ENCODE data around the gene SMAD6.

The SMAD6 gene

DNA sequence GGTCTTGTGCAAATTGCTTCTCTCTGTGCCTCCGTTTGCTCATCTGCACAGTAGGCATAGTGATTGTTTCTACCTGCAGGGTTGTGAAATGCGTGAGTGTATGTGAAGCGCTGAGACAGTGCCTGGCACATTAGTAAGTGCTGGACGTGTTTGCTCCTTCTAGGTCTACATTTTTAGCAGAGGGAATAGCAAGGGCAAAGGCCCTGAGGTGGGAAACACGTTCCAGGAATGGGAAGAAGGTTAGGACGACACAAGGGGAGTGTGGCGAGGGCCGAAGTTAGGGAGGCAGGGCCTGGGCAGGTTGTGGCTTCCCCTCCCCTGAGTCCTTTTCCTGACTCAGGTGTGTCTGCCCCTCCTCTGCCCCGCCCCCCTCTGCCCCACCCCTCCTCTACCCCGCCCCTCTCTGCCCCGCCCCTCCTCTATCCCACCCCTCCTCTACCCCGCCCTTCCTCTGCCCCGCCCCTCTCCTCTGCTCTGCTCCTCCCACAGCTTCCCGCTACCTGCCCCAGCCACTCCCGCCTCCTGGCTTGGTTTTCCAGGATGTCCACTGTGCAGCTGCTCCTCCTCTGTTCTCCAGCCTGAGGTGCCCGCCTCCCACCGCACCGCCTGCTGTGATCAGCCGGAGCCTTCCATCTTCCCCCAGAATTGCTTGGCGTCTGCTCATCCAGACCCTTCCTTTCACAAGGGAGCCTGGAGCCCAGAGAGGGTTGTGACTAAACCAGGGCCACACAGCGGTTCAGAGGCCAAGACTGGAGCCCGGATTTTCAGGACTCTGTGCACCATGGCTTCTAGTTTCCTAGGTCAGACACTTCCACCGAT lies 31.1 kb upstream of the SMAD6 start (continued):
- TF ChIP-seq, protein P1, sequence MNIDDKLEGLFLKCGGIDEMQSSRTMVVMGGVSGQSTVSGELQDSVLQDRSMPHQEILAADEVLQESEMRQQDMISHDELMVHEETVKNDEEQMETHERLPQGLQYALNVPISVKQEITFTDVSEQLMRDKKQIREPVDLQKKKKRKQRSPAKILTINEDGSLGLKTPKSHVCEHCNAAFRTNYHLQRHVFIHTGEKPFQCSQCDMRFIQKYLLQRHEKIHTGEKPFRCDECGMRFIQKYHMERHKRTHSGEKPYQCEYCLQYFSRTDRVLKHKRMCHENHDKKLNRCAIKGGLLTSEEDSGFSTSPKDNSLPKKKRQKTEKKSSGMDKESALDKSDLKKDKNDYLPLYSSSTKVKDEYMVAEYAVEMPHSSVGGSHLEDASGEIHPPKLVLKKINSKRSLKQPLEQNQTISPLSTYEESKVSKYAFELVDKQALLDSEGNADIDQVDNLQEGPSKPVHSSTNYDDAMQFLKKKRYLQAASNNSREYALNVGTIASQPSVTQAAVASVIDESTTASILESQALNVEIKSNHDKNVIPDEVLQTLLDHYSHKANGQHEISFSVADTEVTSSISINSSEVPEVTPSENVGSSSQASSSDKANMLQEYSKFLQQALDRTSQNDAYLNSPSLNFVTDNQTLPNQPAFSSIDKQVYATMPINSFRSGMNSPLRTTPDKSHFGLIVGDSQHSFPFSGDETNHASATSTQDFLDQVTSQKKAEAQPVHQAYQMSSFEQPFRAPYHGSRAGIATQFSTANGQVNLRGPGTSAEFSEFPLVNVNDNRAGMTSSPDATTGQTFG (tag by site-specific recombination; IDR thresholded peaks at IDR 0.05; ENCODE audit: borderline replicate concordance) = no peak
- TF ChIP-seq ZNF670 (tag by site-specific recombination; IDR thresholded peaks at IDR 0.05; ENCODE audit: low read depth) = no peak
- TF ChIP-seq, protein P2, sequence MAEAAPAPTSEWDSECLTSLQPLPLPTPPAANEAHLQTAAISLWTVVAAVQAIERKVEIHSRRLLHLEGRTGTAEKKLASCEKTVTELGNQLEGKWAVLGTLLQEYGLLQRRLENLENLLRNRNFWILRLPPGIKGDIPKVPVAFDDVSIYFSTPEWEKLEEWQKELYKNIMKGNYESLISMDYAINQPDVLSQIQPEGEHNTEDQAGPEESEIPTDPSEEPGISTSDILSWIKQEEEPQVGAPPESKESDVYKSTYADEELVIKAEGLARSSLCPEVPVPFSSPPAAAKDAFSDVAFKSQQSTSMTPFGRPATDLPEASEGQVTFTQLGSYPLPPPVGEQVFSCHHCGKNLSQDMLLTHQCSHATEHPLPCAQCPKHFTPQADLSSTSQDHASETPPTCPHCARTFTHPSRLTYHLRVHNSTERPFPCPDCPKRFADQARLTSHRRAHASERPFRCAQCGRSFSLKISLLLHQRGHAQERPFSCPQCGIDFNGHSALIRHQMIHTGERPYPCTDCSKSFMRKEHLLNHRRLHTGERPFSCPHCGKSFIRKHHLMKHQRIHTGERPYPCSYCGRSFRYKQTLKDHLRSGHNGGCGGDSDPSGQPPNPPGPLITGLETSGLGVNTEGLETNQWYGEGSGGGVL (tag by site-specific recombination; IDR thresholded peaks at IDR 0.05) = no peak
- TF ChIP-seq ZNF16 (tag by site-specific recombination; IDR thresholded peaks at IDR 0.05; ENCODE audit: low read depth) = no peak
- TF ChIP-seq HOXD13 (CRISPR knock-in tag; IDR thresholded peaks at IDR 0.05; ENCODE audit: borderline replicate concordance) = no peak
- TF ChIP-seq, protein P3, sequence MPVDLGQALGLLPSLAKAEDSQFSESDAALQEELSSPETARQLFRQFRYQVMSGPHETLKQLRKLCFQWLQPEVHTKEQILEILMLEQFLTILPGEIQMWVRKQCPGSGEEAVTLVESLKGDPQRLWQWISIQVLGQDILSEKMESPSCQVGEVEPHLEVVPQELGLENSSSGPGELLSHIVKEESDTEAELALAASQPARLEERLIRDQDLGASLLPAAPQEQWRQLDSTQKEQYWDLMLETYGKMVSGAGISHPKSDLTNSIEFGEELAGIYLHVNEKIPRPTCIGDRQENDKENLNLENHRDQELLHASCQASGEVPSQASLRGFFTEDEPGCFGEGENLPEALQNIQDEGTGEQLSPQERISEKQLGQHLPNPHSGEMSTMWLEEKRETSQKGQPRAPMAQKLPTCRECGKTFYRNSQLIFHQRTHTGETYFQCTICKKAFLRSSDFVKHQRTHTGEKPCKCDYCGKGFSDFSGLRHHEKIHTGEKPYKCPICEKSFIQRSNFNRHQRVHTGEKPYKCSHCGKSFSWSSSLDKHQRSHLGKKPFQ (tag by site-specific recombination; IDR thresholded peaks at IDR 0.05) = no peak
- TF ChIP-seq, protein P4, sequence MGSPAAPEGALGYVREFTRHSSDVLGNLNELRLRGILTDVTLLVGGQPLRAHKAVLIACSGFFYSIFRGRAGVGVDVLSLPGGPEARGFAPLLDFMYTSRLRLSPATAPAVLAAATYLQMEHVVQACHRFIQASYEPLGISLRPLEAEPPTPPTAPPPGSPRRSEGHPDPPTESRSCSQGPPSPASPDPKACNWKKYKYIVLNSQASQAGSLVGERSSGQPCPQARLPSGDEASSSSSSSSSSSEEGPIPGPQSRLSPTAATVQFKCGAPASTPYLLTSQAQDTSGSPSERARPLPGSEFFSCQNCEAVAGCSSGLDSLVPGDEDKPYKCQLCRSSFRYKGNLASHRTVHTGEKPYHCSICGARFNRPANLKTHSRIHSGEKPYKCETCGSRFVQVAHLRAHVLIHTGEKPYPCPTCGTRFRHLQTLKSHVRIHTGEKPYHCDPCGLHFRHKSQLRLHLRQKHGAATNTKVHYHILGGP (tag by site-specific recombination; IDR thresholded peaks at IDR 0.05) = no peak
- TF ChIP-seq ZNF394 (tag by site-specific recombination; IDR thresholded peaks at IDR 0.05; ENCODE audit: borderline replicate concordance) = no peak
- no peak for TF ChIP-seq ZNF560 (tag by site-specific recombination; IDR thresholded peaks at IDR 0.05; ENCODE audit: borderline replicate concordance)
- no peak for TF ChIP-seq ZFP69B (tag by site-specific recombination; IDR thresholded peaks at IDR 0.05)
- TF ChIP-seq ZNF623 (tag by site-specific recombination; IDR thresholded peaks at IDR 0.05) = peak; percentile 82
- no peak for TF ChIP-seq ZFP41 (tag by site-specific recombination; IDR thresholded peaks at IDR 0.05; ENCODE audit: borderline replicate concordance)
- TF ChIP-seq, protein P5, sequence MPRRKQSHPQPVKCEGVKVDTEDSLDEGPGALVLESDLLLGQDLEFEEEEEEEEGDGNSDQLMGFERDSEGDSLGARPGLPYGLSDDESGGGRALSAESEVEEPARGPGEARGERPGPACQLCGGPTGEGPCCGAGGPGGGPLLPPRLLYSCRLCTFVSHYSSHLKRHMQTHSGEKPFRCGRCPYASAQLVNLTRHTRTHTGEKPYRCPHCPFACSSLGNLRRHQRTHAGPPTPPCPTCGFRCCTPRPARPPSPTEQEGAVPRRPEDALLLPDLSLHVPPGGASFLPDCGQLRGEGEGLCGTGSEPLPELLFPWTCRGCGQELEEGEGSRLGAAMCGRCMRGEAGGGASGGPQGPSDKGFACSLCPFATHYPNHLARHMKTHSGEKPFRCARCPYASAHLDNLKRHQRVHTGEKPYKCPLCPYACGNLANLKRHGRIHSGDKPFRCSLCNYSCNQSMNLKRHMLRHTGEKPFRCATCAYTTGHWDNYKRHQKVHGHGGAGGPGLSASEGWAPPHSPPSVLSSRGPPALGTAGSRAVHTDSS (tag by site-specific recombination; IDR thresholded peaks at IDR 0.05) = no peak
- TF ChIP-seq, protein P6, sequence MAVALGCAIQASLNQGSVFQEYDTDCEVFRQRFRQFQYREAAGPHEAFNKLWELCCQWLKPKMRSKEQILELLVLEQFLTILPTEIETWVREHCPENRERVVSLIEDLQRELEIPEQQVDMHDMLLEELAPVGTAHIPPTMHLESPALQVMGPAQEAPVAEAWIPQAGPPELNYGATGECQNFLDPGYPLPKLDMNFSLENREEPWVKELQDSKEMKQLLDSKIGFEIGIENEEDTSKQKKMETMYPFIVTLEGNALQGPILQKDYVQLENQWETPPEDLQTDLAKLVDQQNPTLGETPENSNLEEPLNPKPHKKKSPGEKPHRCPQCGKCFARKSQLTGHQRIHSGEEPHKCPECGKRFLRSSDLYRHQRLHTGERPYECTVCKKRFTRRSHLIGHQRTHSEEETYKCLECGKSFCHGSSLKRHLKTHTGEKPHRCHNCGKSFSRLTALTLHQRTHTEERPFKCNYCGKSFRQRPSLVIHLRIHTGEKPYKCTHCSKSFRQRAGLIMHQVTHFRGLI (tag by site-specific recombination; IDR thresholded peaks at IDR 0.05) = no peak
- peak; percentile 48; the same call in 1 of the 2 replicates for TF ChIP-seq EGR2 (tag by site-specific recombination; IDR thresholded peaks at IDR 0.05; ENCODE audit: low read depth)
- TF ChIP-seq ZNF76 (tag by site-specific recombination; IDR thresholded peaks at IDR 0.05; ENCODE audit: borderline replicate concordance, low read depth) = no peak
- no peak for TF ChIP-seq SCRT2 (tag by site-specific recombination; IDR thresholded peaks at IDR 0.05)
- no peak for TF ChIP-seq SCRT1 (tag by site-specific recombination; IDR thresholded peaks at IDR 0.05; ENCODE audit: borderline replicate concordance)
- TF ChIP-seq YY2 (tag by site-specific recombination; IDR thresholded peaks at IDR 0.05) = no peak
- TF ChIP-seq, protein P7, sequence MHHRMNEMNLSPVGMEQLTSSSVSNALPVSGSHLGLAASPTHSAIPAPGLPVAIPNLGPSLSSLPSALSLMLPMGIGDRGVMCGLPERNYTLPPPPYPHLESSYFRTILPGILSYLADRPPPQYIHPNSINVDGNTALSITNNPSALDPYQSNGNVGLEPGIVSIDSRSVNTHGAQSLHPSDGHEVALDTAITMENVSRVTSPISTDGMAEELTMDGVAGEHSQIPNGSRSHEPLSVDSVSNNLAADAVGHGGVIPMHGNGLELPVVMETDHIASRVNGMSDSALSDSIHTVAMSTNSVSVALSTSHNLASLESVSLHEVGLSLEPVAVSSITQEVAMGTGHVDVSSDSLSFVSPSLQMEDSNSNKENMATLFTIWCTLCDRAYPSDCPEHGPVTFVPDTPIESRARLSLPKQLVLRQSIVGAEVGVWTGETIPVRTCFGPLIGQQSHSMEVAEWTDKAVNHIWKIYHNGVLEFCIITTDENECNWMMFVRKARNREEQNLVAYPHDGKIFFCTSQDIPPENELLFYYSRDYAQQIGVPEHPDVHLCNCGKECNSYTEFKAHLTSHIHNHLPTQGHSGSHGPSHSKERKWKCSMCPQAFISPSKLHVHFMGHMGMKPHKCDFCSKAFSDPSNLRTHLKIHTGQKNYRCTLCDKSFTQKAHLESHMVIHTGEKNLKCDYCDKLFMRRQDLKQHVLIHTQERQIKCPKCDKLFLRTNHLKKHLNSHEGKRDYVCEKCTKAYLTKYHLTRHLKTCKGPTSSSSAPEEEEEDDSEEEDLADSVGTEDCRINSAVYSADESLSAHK (tag by site-specific recombination; IDR thresholded peaks at IDR 0.05) = no peak
- peak; percentile 19; the same call in 1 of the 2 replicates for TF ChIP-seq KLF9 (tag by site-specific recombination; IDR thresholded peaks at IDR 0.05; ENCODE audit: low read depth)
- no peak for TF ChIP-seq GLIS1 (tag by site-specific recombination; IDR thresholded peaks at IDR 0.05)
- no peak for TF ChIP-seq ZNF423 (tag by site-specific recombination; IDR thresholded peaks at IDR 0.05)
- TF ChIP-seq ZNF341 (tag by site-specific recombination; IDR thresholded peaks at IDR 0.05; ENCODE audit: low read depth) = no peak
- no peak for TF ChIP-seq REPIN1 (tag by site-specific recombination; IDR thresholded peaks at IDR 0.05; ENCODE audit: low read depth)
- no peak for TF ChIP-seq ZSCAN30 (tag by site-specific recombination; IDR thresholded peaks at IDR 0.05)
